GM23248 (cell line): ENCODE measurements around the gene LAMP5.

Source experiments
- EZH2 ChIP-seq: fragments of 200-600 bp; sonication (generic); IDR thresholded peaks from 2 replicates; pipeline ENCODE4 v1.6.1; 2018; ENCODE audit warnings: antibody characterized with exemption, mild to moderate bottlenecking; ENCODE audit not compliant: insufficient read depth, poor library complexity, severe bottlenecking
- EZH2phosphoT487 ChIP-seq: fragments of 200-600 bp; sonication (generic); IDR thresholded peaks from 2 replicates; pipeline ENCODE4 v1.6.1; 2018; ENCODE audit warnings: antibody characterized with exemption, moderate library complexity, mild to moderate bottlenecking, low read depth; ENCODE audit not compliant: insufficient read depth

DNA sequence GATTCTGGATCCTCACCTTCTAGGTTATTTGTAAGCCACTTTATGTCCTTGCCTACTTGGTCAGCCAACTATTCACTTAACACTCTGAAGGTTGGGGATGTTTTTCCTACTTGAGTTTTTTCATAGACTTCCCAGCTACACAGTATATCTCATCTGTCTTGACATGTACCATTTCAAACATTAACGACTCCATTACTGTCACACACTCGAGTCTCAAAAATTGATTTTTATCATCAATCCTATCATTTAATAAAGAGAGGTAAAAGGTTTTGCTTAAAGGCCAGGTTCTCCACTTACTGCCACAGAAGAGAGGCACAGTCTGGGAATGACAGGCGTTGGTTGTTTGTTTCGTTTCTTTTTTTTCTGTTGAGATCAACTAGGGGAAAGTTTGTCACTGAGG is 38.2 kb upstream of the LAMP5 start:
- no peak for TF ChIP-seq EZH2phosphoT487
- no peak for TF ChIP-seq EZH2
